Measurements from ENCODE around the gene KCNMA1. TPM values are rescaled to one million over a fixed set of nuclear protein-coding genes. Genes with fewer than 3 reads are reported as not detected.

KCNMA1 gene
- total and polyA plus RNA-seq, 10 of the 15 experiments (the other 5 are each of a cell fraction or from before 2014, with no cell fraction given): 8.5 to 77.0 (median 21.3) TPM

- TF ChIP-seq CEBPZ (IDR thresholded peaks at IDR 0.05; ENCODE audit: low read depth, low read length) (no peak), SREBF1 (IDR thresholded peaks at IDR 0.05; ENCODE audit: low read length) (no peak), SMC3 (IDR thresholded peaks at IDR 0.05; ENCODE audit: borderline replicate concordance, low read length) (no peak), STAT1 (conservative IDR thresholded peaks at IDR 0.05) (no peak), ZNF592 (IDR thresholded peaks at IDR 0.05) (no peak), NFIC (IDR thresholded peaks at IDR 0.05; ENCODE audit: low read depth, low read length) (no peak), CREM (IDR thresholded peaks at IDR 0.05; ENCODE audit: low read depth) (no peak), CHD4 (IDR thresholded peaks at IDR 0.05) (no peak), HDGF (IDR thresholded peaks at IDR 0.05) (no peak)
Observed at GRCh38 chr10:77433546-77433945, 204.1 kb downstream of the KCNMA1 start (continued).
